GM12878 (cell line): ENCODE measurements around the gene CALN1. TPM values are rescaled to one million over a fixed set of nuclear protein-coding genes. Genes with fewer than 3 reads are reported as not detected.

Experiments used
- ATAC-seq: fragments of 200-7000 bp; cut with Tn5 transposase; 3 replicates; pipeline ENCODE4 v1.9.1; 2020; ENCODE audit warnings: mild to moderate bottlenecking, moderate library complexity
- BruUV-seq: library from RNA; stranded (reverse); fragments of 400-500 nt; replicated peaks from 2 replicates; lab custom pipeline; 2021; lab: Mats Ljungman, UMichigan
- CTCF ChIA-PET: fragments of 300-600 bp; sonication (Branson Sonifier 250); formaldehyde crosslinking; extraction: SDS; loops from one replicate; lab custom pipeline; 2021; ENCODE audit warnings: inconsistent platforms; lab: Yijun Ruan, JAX
- POLR2A ChIA-PET: fragments of 350-600 bp; formaldehyde crosslinking; extraction: SDS; loops from one replicate; lab custom pipeline; 2021; ENCODE audit warnings: inconsistent platforms; lab: Charles Lee
- RAD21 ChIA-PET: fragments of 300-600 bp; sonication (Branson Sonifier 250); formaldehyde crosslinking; loops from one replicate; lab custom pipeline; 2023; ENCODE audit warnings: antibody characterized with exemption; ENCODE audit not compliant: unreplicated experiment; lab: Charles Lee
- SMC1A ChIA-PET: fragments of 300-600 bp; sonication (Branson Sonifier 250); formaldehyde crosslinking; loops from one replicate; lab custom pipeline; 2023; ENCODE audit not compliant: unreplicated experiment, uncharacterized antibody; lab: Charles Lee
- DNase-seq: peaks from one replicate; pipeline ENCODE4 v3.0.0-alpha.2; 2011; ENCODE audit warnings: low read depth, low spot score
- FAIRE-seq: peaks from 3 replicates; lab custom pipeline; 2011; peaks lifted over from hg19 to GRCh38; lab: Jason Lieb, UNC
- H2AFZ ChIP-seq: 2 replicates; pipeline ENCODE4 v1.6.0; 2011; ENCODE audit warnings: low read depth, low read length, control low read depth; ENCODE audit not compliant: control insufficient read depth
- H3K27ac ChIP-seq: 2 replicates; pipeline ENCODE4 v1.5.1; 2011; ENCODE audit warnings: control low read depth; ENCODE audit not compliant: control insufficient read depth, insufficient read depth
- H3K27me3 ChIP-seq, 2 experiments: replicated peaks in 1 of 2; 2 replicates each; pipeline versions ENCODE4 v1.6.0 to v1.6.1; 2011; ENCODE audit warnings: low read length in 1 of 2; ENCODE audit not compliant: control insufficient read depth in 2 of 2, insufficient read depth in 2 of 2
- H3K36me3 ChIP-seq, 2 experiments: 2 replicates each; pipeline ENCODE4 v1.5.1; 2011; ENCODE audit warnings: low read length in 1 of 2; ENCODE audit not compliant: control insufficient read depth in 2 of 2, insufficient read depth in 2 of 2
- H3K4me1 ChIP-seq: 2 replicates; pipeline ENCODE4 v1.6.1; 2011; ENCODE audit warnings: mild to moderate bottlenecking, low read length, moderate library complexity, mixed read lengths; ENCODE audit not compliant: control insufficient read depth, insufficient read depth
- H3K4me2 ChIP-seq: 2 replicates; pipeline ENCODE4 v1.6.0; 2011; ENCODE audit warnings: control low read depth; ENCODE audit not compliant: control insufficient read depth, insufficient read depth
- H3K4me3 ChIP-seq: fragments of 200-600 bp; sonication (generic); 2 replicates; pipeline ENCODE4 v1.5.1; 2016
- H3K79me2 ChIP-seq: 2 replicates; pipeline ENCODE4 v1.6.0; 2011; ENCODE audit warnings: low read length; ENCODE audit not compliant: control insufficient read depth, insufficient read depth
- H3K9ac ChIP-seq: 2 replicates; pipeline ENCODE4 v1.8.0; 2011; ENCODE audit warnings: low read length, control low read depth, mixed read lengths; ENCODE audit not compliant: control insufficient read depth, insufficient read depth
- H3K9me3 ChIP-seq: replicated peaks from 3 replicates; pipeline ENCODE4 v1.5.1; 2011; ENCODE audit warnings: mild to moderate bottlenecking, low read length; ENCODE audit not compliant: control insufficient read depth, insufficient read depth
- H4K20me1 ChIP-seq: 2 replicates; pipeline ENCODE4 v1.6.0; 2011; ENCODE audit not compliant: control insufficient read depth, insufficient read depth
- BMI1 ChIP-seq: fragments of 450-650 bp; IDR thresholded peaks from 2 replicates; pipeline ENCODE4 v1.6.1; 2016; ENCODE audit warnings: mild to moderate bottlenecking, moderate library complexity, borderline replicate concordance
- CBX3 ChIP-seq: fragments of 200-600 bp; sonication (generic); IDR thresholded peaks from 2 replicates; pipeline ENCODE4 v1.6.1; 2016; ENCODE audit warnings: low read depth, borderline replicate concordance
- CTCF ChIP-seq, 3 experiments: IDR thresholded peaks in 2 of 3; conservative IDR thresholded peaks in 1 of 3; 2 replicates each; pipeline ENCODE4 v1.5.1; 2011; ENCODE audit warnings: low read depth in 3 of 3, low read length in 3 of 3, mild to moderate bottlenecking in 3 of 3, control low read depth in 2 of 3, moderate library complexity in 2 of 3, inconsistent platforms in 1 of 3, mixed read lengths in 1 of 3; ENCODE audit not compliant: control insufficient read depth in 2 of 3, insufficient read depth in 1 of 3; ENCODE audit errors: extremely low read depth in 1 of 3
- ETV6 ChIP-seq, 2 experiments: fragments of 450-650 bp in 1 of 2; IDR thresholded peaks in 1 of 2; conservative IDR thresholded peaks in 1 of 2; 2 replicates each; pipeline ENCODE4 v1.6.1; 2014; ENCODE audit warnings: antibody characterized with exemption in 1 of 2, borderline replicate concordance in 1 of 2, low read depth in 1 of 2, mild to moderate bottlenecking in 1 of 2, moderate library complexity in 1 of 2
- FOXM1 ChIP-seq: IDR thresholded peaks from 2 replicates; pipeline ENCODE4 v1.6.1; 2012; ENCODE audit warnings: low read depth, mild to moderate bottlenecking, inconsistent platforms, low read length, moderate library complexity
- HCFC1 ChIP-seq: fragments of 150-350 bp; IDR thresholded peaks from 2 replicates; pipeline ENCODE4 v1.6.1; 2014; ENCODE audit warnings: low read length
- IKZF2 ChIP-seq, 2 experiments: fragments of 450-650 bp; IDR thresholded peaks; 2 replicates each; pipeline ENCODE4 v1.6.1; 2017; ENCODE audit warnings: mild to moderate bottlenecking in 2 of 2, moderate library complexity in 2 of 2
- KDM1A ChIP-seq: fragments of 200-600 bp; sonication (generic); IDR thresholded peaks from 2 replicates; pipeline ENCODE4 v1.6.1; 2016; ENCODE audit warnings: borderline replicate concordance
- KLF5 ChIP-seq: fragments of 450-650 bp; IDR thresholded peaks from 2 replicates; pipeline ENCODE4 v1.6.1; 2014; ENCODE audit warnings: mild to moderate bottlenecking; ENCODE audit not compliant: partially characterized antibody
- MYC ChIP-seq: IDR thresholded peaks from 2 replicates; pipeline ENCODE4 v1.6.1; 2011; ENCODE audit warnings: mild to moderate bottlenecking, low read length, moderate library complexity, inconsistent platforms; ENCODE audit not compliant: insufficient read depth, insufficient replicate concordance, insufficient read length, severe bottlenecking
- RBBP5 ChIP-seq: fragments of 200-600 bp; sonication (generic); conservative IDR thresholded peaks from 2 replicates; pipeline ENCODE4 v1.6.1; 2016
- SMAD1 ChIP-seq: fragments of 450-650 bp; IDR thresholded peaks from 2 replicates; pipeline ENCODE4 v1.6.1; 2018; ENCODE audit warnings: mild to moderate bottlenecking, low read depth; ENCODE audit not compliant: partially characterized antibody
- SMAD5 ChIP-seq: IDR thresholded peaks from 2 replicates; pipeline ENCODE4 v1.6.1; 2016; ENCODE audit warnings: antibody characterized with exemption, low read depth
- SPI1 ChIP-seq: IDR thresholded peaks from 2 replicates; pipeline ENCODE4 v1.6.1; 2011; ENCODE audit warnings: low read depth, mild to moderate bottlenecking, low read length, moderate library complexity, borderline replicate concordance; ENCODE audit not compliant: insufficient read depth
- SREBF1 ChIP-seq: IDR thresholded peaks from 2 replicates; pipeline ENCODE4 v1.6.1; 2012; ENCODE audit warnings: mild to moderate bottlenecking, low read length
- TCF7 ChIP-seq: IDR thresholded peaks from 2 replicates; pipeline ENCODE4 v1.6.1; 2014; ENCODE audit warnings: antibody characterized with exemption, borderline replicate concordance
- USF2 ChIP-seq: IDR thresholded peaks from 2 replicates; pipeline ENCODE4 v1.6.1; 2011; ENCODE audit warnings: low read depth, low read length, improper control_type of control experiment, borderline replicate concordance
- ZBED1 ChIP-seq: IDR thresholded peaks from 2 replicates; pipeline ENCODE4 v1.6.1; 2016; ENCODE audit warnings: borderline replicate concordance
- ZNF274 ChIP-seq: IDR thresholded peaks from one replicate; pipeline ENCODE4 v1.8.0; 2011; ENCODE audit not compliant: insufficient read length, insufficient read depth
- in situ Hi-C: fragments of 300-500 bp; cut with MboI; formaldehyde crosslinking; loops from 9 replicates; pipeline ENCODE4 v1.14.3; 2018; ENCODE audit warnings: mixed read lengths
- intact Hi-C: fragments of 100-400 bp; cut with micrococcal nuclease; formaldehyde crosslinking; loops from one replicate; pipeline ENCODE4 v1.14.2; 2022; ENCODE audit not compliant: unreplicated experiment
- polyA plus RNA-seq, 11 experiments: library from polyadenylated mRNA; depleted of rRNA in 4 of 11; unstranded in 6 of 11; stranded (reverse) in 5 of 11; fragments of >200 nt; fragmentation: Nextera tagmentation in 4 of 11; fragmentation: Illumina TruSeq in 1 of 11; extraction: Ambion mirVana in 4 of 11; extraction: Trizol in 1 of 11; gene quantifications; 1 replicate in 1 of 11; 2 replicates in 10 of 11; pipeline versions ENCODE4 v1.2.1 to v1.2.3, GENCODE V29; 2011 to 2016; ENCODE audit warnings: inconsistent platforms in 2 of 11, missing spikeins in 2 of 11, low read depth in 1 of 11
- total RNA-seq, 4 experiments: library from RNA; depleted of rRNA in 3 of 4; stranded (reverse); fragments of >200 nt in 3 of 4; fragmentation: Illumina TruSeq in 1 of 4; extraction: Trizol in 1 of 4; gene quantifications; 2 replicates each; pipeline versions ENCODE4 v1.2.1 to v1.2.3, GENCODE V29; 2013 to 2021

The CALN1 gene
- total and polyA plus RNA-seq, 10 of the 15 experiments (the other 5 are each of a cell fraction or from before 2014, with no cell fraction given) = 0.48 to 15.3 (median 1.6) TPM

- POLR2A ChIA-PET = no interaction called here
- no peak overlapping the region for H2AFZ ChIP-seq
- intact Hi-C loops = no loop called here
- H3K36me3 ChIP-seq = no peaks in the 10 kb centered on the region
- H3K9me3 ChIP-seq = no peaks in the 10 kb centered on the region
- H3K27me3 ChIP-seq = no peaks in the 10 kb centered on the region
- no peak overlapping the region for H3K27ac ChIP-seq
- no TSS peak for BruUV-seq
- SMC1A ChIA-PET = no interaction called here
- no peaks in the 10 kb centered on the region for H3K79me2 ChIP-seq
- CTCF ChIA-PET = no interaction called here
- no peaks in the 10 kb centered on the region for H3K4me1 ChIP-seq
- in situ Hi-C loops = no loop called here
- DNase-seq (no peak), ATAC-seq (no peak), FAIRE-seq (no peak)
- no peaks in the 10 kb centered on the region for H4K20me1 ChIP-seq
- H3K4me2 ChIP-seq = no peak overlapping the region
- no peak overlapping the region for H3K9ac ChIP-seq
- RAD21 ChIA-PET = interaction anchor here (0.6 kb wide), 1 partner anchor 260 kb away, joined by 4 read pairs; no protein-coding TSS in a partner anchor
- H3K4me3 ChIP-seq = no peak overlapping the region
- TF ChIP-seq KLF5 (no peak), ETV6 (conservative IDR thresholded peaks at IDR 0.05 in 1 of 2, IDR thresholded peaks at IDR 0.05 in 1 of 2; ENCODE audit: borderline replicate concordance in 1 of 2, low read depth in 1 of 2) (no peak), USF2 (no peak), SMAD5 (no peak), HCFC1 (no peak), SREBF1 (no peak), FOXM1 (no peak), CBX3 (no peak), SPI1 (no peak), KDM1A (no peak), CTCF (IDR thresholded peaks at IDR 0.05 in 2 of 3, conservative IDR thresholded peaks at IDR 0.05 in 1 of 3; ENCODE audit: control insufficient read depth in 2 of 3, extremely low read depth in 1 of 3, insufficient read depth in 1 of 3, low read depth in 3 of 3, low read length in 3 of 3) (no peak), SMAD1 (no peak), IKZF2 (IDR thresholded peaks at IDR 0.05) (no peak), MYC (no peak), ZBED1 (no peak), RBBP5 (no peak), TCF7 (no peak), BMI1 (no peak), ZNF274 (no peak)
Measured at GRCh38 chr7:72326811-72327210, 85.3 kb downstream of the CALN1 start.
